Kidney (tissue), 14 donors: Measurements from ENCODE around the gene SRRM4. TPM values are rescaled to one million over a fixed set of nuclear protein-coding genes. Genes with fewer than 3 reads are reported as not detected.

Experiments
- DNase-seq, 5 donors: peaks; one replicate each; pipeline ENCODE4 v3.0.0-alpha.2; 2013 to 2020
- FAIRE-seq: peaks from 2 replicates; lab custom pipeline; 2012; peaks lifted over from hg19 to GRCh38; lab: Jason Lieb, UNC
- H3K27ac ChIP-seq, 2 donors: one replicate each; pipeline ENCODE4 v1.7.0; 2013; ENCODE audit warnings: low read depth in 2 of 2, low read length in 2 of 2, inconsistent platforms in 1 of 2
- H3K27me3 ChIP-seq: one replicate; pipeline ENCODE4 v1.7.1; 2013; ENCODE audit warnings: low read length, inconsistent platforms; ENCODE audit not compliant: control insufficient read depth, insufficient read depth
- H3K36me3 ChIP-seq, 3 donors: one replicate each; pipeline versions ENCODE4 v1.7.0 to v1.7.1; 2013; ENCODE audit warnings: low read length in 3 of 3, control low read depth in 1 of 3, inconsistent platforms in 1 of 3; ENCODE audit not compliant: insufficient read depth in 3 of 3, control insufficient read depth in 2 of 3
- H3K4me1 ChIP-seq, 3 donors: one replicate each; pipeline versions ENCODE4 v1.7.0 to v1.7.1; 2013; ENCODE audit warnings: low read length in 3 of 3, inconsistent platforms in 1 of 3, low read depth in 1 of 3; ENCODE audit not compliant: control insufficient read depth in 2 of 3, insufficient read depth in 2 of 3
- H3K4me3 ChIP-seq, 3 donors: one replicate each; pipeline versions ENCODE4 v1.7.0 to v1.8.1; 2013; ENCODE audit warnings: low read length in 3 of 3, control low read depth in 1 of 3, inconsistent platforms in 1 of 3
- H3K9ac ChIP-seq, 3 donors: one replicate each; pipeline versions ENCODE4 v1.7.0 to v1.7.1; 2013; ENCODE audit warnings: low read length in 3 of 3, control low read depth in 1 of 3, inconsistent platforms in 1 of 3
- H3K9me3 ChIP-seq, 3 donors: one replicate each; pipeline versions ENCODE4 v1.7.0 to v1.7.1; 2013; ENCODE audit warnings: low read length in 3 of 3, control low read depth in 1 of 3, inconsistent platforms in 1 of 3; ENCODE audit not compliant: control insufficient read depth in 2 of 3, insufficient read depth in 1 of 3
- intact Hi-C: fragments of 100-400 bp; cut with DNase I; formaldehyde crosslinking; loops from one replicate; pipeline ENCODE4 v1.11.1; 2022
- polyA plus RNA-seq: library from polyadenylated mRNA; stranded (reverse); fragments of 350-450 nt; fragmentation: Illumina TruSeq; extraction: RNeasy Lipid Tissue Mini Kit (QIAGEN cat#74804); gene quantifications from one replicate; pipeline ENCODE4 v1.2.3, GENCODE V29; 2014; ENCODE audit warnings: low read depth, low replicate concordance; ENCODE audit not compliant: insufficient read depth
- total RNA-seq: library from RNA; stranded (reverse); fragmentation: NEBNext Ultra II Directional; extraction: Animal tissue kit (Norgen Biotek cat#: 25700); gene quantifications from one replicate; pipeline ENCODE4 v1.2.1, GENCODE V29; 2021
- TF ChIP-seq, protein P1 (sequence below): IDR thresholded peaks from 3 replicates; pipeline ENCODE4 v1.5.1; 2012; ENCODE audit warnings: mild to moderate bottlenecking, moderate library complexity, borderline replicate concordance; ENCODE audit not compliant: insufficient read depth; ENCODE audit errors: extremely low read depth
- donor health status: control.
- donor health status: control.
- donor health status: control.
- donor health status: control.
- donor health status: control.
- donor health status: DM: yes; HTN: yes; CAD: no.
- donor health status: Normal renal cell carcinoma (clear cell type).

SRRM4 gene
- total and polyA plus RNA-seq, 2 donors from 2014 or later = 0.06 to 0.17 TPM

DNA sequence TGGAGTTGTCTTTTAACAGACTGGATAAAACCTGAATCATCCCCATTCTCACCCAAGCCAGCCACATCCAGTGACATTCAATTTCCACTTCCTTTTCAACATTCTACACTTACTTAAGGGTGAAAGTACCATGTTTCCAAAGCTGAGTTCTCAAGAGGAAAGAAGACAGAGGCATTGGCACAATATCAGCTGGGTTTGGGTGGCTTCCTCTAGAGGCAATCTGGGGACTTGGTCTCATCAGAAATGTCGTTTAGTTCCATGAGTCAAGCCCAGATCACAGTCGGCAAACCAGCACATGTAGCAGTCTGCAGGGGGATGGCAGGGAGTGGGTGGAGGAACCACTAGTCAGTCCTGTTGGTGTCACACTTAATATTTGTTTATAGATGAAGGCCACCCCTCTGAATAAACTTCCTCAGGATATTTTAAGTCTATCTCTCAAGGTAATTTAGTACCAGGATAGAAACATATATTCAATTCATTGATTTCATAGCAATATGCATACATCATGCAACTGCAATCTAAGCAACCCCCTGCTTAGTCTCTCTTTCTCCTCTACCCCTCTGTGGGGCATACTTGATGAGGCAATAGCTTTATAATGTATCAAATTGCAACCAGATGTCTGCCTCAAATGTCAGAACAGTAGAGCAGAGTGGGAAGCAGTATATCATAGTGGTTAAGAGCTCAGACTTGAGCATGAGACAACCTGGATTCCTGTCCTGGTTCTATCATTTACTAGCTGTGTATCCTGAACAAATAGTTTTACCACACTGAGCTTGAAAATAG lies 3.0 kb downstream of the SRRM4 start:
- FAIRE-seq = no peak
- Histone ChIP-seq H3K36me3 (no peaks in the 10 kb centered on the region), H3K27me3 (peaks cover 2% of the 10 kb centered on the region), H3K4me1 (no peaks in the 10 kb centered on the region), H3K27ac (no peak overlapping the region), H3K4me3 (no peak overlapping the region), H3K9ac (no peak overlapping the region), H3K9me3 (no peaks in the 10 kb centered on the region)
- intact Hi-C loops = no loop called here
- DNase-seq = no peak
- TF ChIP-seq, protein P1, sequence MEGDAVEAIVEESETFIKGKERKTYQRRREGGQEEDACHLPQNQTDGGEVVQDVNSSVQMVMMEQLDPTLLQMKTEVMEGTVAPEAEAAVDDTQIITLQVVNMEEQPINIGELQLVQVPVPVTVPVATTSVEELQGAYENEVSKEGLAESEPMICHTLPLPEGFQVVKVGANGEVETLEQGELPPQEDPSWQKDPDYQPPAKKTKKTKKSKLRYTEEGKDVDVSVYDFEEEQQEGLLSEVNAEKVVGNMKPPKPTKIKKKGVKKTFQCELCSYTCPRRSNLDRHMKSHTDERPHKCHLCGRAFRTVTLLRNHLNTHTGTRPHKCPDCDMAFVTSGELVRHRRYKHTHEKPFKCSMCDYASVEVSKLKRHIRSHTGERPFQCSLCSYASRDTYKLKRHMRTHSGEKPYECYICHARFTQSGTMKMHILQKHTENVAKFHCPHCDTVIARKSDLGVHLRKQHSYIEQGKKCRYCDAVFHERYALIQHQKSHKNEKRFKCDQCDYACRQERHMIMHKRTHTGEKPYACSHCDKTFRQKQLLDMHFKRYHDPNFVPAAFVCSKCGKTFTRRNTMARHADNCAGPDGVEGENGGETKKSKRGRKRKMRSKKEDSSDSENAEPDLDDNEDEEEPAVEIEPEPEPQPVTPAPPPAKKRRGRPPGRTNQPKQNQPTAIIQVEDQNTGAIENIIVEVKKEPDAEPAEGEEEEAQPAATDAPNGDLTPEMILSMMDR = no peak

- no peaks in the 10 kb centered on the region for H3K36me3 ChIP-seq
- no peak overlapping the region for H3K9ac ChIP-seq
- no peaks in the 10 kb centered on the region for H3K4me1 ChIP-seq
- no peak overlapping the region for H3K4me3 ChIP-seq
- intact Hi-C loops = no loop called here
- H3K27me3 ChIP-seq = no peaks in the 10 kb centered on the region
- TF ChIP-seq, protein P1 = no peak
- no peak overlapping the region for H3K27ac ChIP-seq
- no peak for DNase-seq
- no peaks in the 10 kb centered on the region for H3K9me3 ChIP-seq
- no peak for FAIRE-seq
Observed at GRCh38 chr12:118986050-118986449, 4.7 kb downstream of the SRRM4 start.

DNA sequence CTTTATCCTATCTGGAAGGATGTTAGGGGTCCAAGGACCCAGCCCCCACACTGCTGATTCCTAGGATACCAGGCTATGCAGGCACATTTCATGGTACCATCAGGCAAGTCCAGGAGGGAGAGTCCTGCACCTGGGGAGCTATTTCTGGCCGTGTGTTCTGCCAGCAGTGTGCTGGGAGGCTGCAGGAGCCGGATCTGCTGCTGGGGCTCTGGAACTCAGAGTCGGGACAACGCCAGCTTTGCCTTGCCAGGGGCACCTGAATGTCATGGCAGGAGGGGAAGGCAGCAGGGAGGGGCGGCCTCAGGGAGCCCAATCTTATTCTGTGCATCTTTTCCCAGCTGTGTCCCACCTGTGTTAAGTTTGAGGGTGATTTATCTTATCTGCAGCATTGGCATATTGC lies 17.8 kb downstream of the SRRM4 start:
- Histone ChIP-seq H3K27me3 (no peaks in the 10 kb centered on the region), H3K9ac (no peak overlapping the region), H3K4me3 (no peak overlapping the region), H3K27ac (no peak overlapping the region), H3K36me3 (no peaks in the 10 kb centered on the region), H3K9me3 (no peaks in the 10 kb centered on the region), H3K4me1 (no peaks in the 10 kb centered on the region)
- TF ChIP-seq, protein P1 = no peak
- intact Hi-C loops = no loop called here
- DNase-seq = no peak
- no peak for FAIRE-seq

GRCh38 chr12:119005085-119005484 lies 23.7 kb downstream of the SRRM4 start:
- TF ChIP-seq, protein P1 = no peak
- H3K9ac ChIP-seq = no peak overlapping the region
- H3K4me1 ChIP-seq = no peaks in the 10 kb centered on the region
- FAIRE-seq (no peak), DNase-seq (no peak)
- no peak overlapping the region for H3K4me3 ChIP-seq
- H3K27ac ChIP-seq = no peak overlapping the region
- no peaks in the 10 kb centered on the region for H3K36me3 ChIP-seq
- intact Hi-C loops = no loop called here
- H3K27me3 ChIP-seq = peaks cover 3% of the 10 kb centered on the region
- no peaks in the 10 kb centered on the region for H3K9me3 ChIP-seq
